ENCODE measurements around the gene AP4E1. TPM values are rescaled to one million over a fixed set of nuclear protein-coding genes. Genes with fewer than 3 reads are reported as not detected.
"Not testable (repeated sequence)": the region's sequence is repeated elsewhere in the genome, so short reads cannot be mapped to it uniquely, and the experiment has no call there.

AP4E1 gene
- total RNA-seq, 2 experiments from 2014 or later, result 7.6 to 14.8 TPM

GRCh38 chr15:50891159-50891558 lies 17.3 kb upstream of the AP4E1 start:
- Histone ChIP-seq H3K9me3 (ENCODE audit: low read length) (peaks cover 13% of the 10 kb centered on the region; the same call in 1 of the 2 replicates), H3K79me2 (ENCODE audit: insufficient read depth, low read depth, low read length) (no peaks in the 10 kb centered on the region), H3K4me3 (ENCODE audit: low read depth, low read length, poor library complexity, severe bottlenecking) (no peak overlapping the region), H3K36me3 (ENCODE audit: insufficient read depth, low read length) (no peaks in the 10 kb centered on the region), H2AFZ (ENCODE audit: low read length) (no peak overlapping the region), H3K9me2 (ENCODE audit: insufficient read depth, low read length) (no peaks in the 10 kb centered on the region), H3K4me1 (ENCODE audit: insufficient read depth, low read length, poor library complexity, severe bottlenecking) (no peaks in the 10 kb centered on the region), H4K20me1 (ENCODE audit: insufficient read depth, low read length) (no peaks in the 10 kb centered on the region), H3K4me2 (ENCODE audit: low read length) (no peak overlapping the region), H3K27ac (ENCODE audit: low read depth, low read length, poor library complexity, severe bottlenecking) (no peak overlapping the region)
- no peak for DNase-seq (ENCODE audit: low spot score)
- TF ChIP-seq EZH2phosphoT487 (IDR thresholded peaks at IDR 0.05; ENCODE audit: borderline replicate concordance, low read depth, low read length) (no peak), CTCF (conservative IDR thresholded peaks at IDR 0.05; ENCODE audit: low read length) (no peak)
- BruUV-seq (replicated peaks), result no TSS peak
- POLR2A ChIA-PET, result interaction anchor here (0.7 kb wide), 1 partner anchor 773 kb away, joined by 3 read pairs; no protein-coding TSS in a partner anchor
- CTCF ChIA-PET (ENCODE audit: unreplicated experiment), result no interaction called here
- intact Hi-C loops (cut with micrococcal nuclease; ENCODE audit: unreplicated experiment), result no loop called here

GRCh38 chr15:50893976-50894375 lies 14.5 kb upstream of the AP4E1 start:
- no peak for DNase-seq (ENCODE audit: low spot score)
- Histone ChIP-seq H3K27ac (ENCODE audit: low read depth, low read length, poor library complexity, severe bottlenecking) (no peak overlapping the region), H3K4me2 (ENCODE audit: low read length) (no peak overlapping the region), H3K4me3 (ENCODE audit: low read depth, low read length, poor library complexity, severe bottlenecking) (no peak overlapping the region), H3K9me2 (ENCODE audit: insufficient read depth, low read length) (no peaks in the 10 kb centered on the region), H2AFZ (ENCODE audit: low read length) (no peak overlapping the region), H4K20me1 (ENCODE audit: insufficient read depth, low read length) (no peaks in the 10 kb centered on the region), H3K36me3 (ENCODE audit: insufficient read depth, low read length) (no peaks in the 10 kb centered on the region), H3K79me2 (ENCODE audit: insufficient read depth, low read depth, low read length) (no peaks in the 10 kb centered on the region), H3K9me3 (ENCODE audit: low read length) (peaks cover 13% of the 10 kb centered on the region; the same call in 1 of the 2 replicates), H3K4me1 (ENCODE audit: insufficient read depth, low read length, poor library complexity, severe bottlenecking) (no peaks in the 10 kb centered on the region)
- CTCF ChIA-PET (ENCODE audit: unreplicated experiment), result no interaction called here
- no TSS peak for BruUV-seq (replicated peaks)
- no peak for TF ChIP-seq CTCF (conservative IDR thresholded peaks at IDR 0.05; ENCODE audit: low read length)
- TF ChIP-seq EZH2phosphoT487 (IDR thresholded peaks at IDR 0.05; ENCODE audit: borderline replicate concordance, low read depth, low read length), result no peak
- intact Hi-C loops (cut with micrococcal nuclease; ENCODE audit: unreplicated experiment), result no loop called here
- POLR2A ChIA-PET, result no interaction called here

GRCh38 chr15:50901390-50901789 lies 7.1 kb upstream of the AP4E1 start:
- H3K27ac ChIP-seq (ENCODE audit: low read depth, low read length, poor library complexity, severe bottlenecking); H3K9me3 ChIP-seq (ENCODE audit: low read length); H4K20me1 ChIP-seq (ENCODE audit: insufficient read depth, low read length); H3K9me2 ChIP-seq (ENCODE audit: insufficient read depth, low read length); H3K4me3 ChIP-seq (ENCODE audit: low read depth, low read length, poor library complexity, severe bottlenecking); H2AFZ ChIP-seq (ENCODE audit: low read length); H3K36me3 ChIP-seq (ENCODE audit: insufficient read depth, low read length); CTCF ChIA-PET (ENCODE audit: unreplicated experiment); H3K4me2 ChIP-seq (ENCODE audit: low read length); DNase-seq (ENCODE audit: low spot score); H3K79me2 ChIP-seq (ENCODE audit: insufficient read depth, low read depth, low read length); BruUV-seq (replicated peaks); H3K4me1 ChIP-seq (ENCODE audit: insufficient read depth, low read length, poor library complexity, severe bottlenecking): not testable (repeated sequence)
- intact Hi-C loops (cut with micrococcal nuclease; ENCODE audit: unreplicated experiment), result loop anchor here (10.0 kb wide), 1 partner anchor 457 kb away; no protein-coding TSS in a partner anchor
- POLR2A ChIA-PET, result interaction anchor here (0.6 to 0.7 kb wide), 2 partner anchors 12 to 102 kb away, joined by 3 to 4 read pairs; no protein-coding TSS in a partner anchor

Data from OCI-LY7 (cell line).